Activated CD4-positive, alpha-beta T cell treated with anti-CD3 and anti-CD28 coated beads, Interleukin-2, amount 10 ng/mL, durations not matched to agents 24 days and 14 days (primary cell): ENCODE data around the gene PEX26. TPM values are rescaled to one million over a fixed set of nuclear protein-coding genes. Genes with fewer than 3 reads are reported as not detected.

Experiments
- DNase-seq: peaks from one replicate; pipeline ENCODE4 v3.0.0; 2022
- H3K27ac Mint-ChIP-seq: one replicate; pipeline ENCODE4 v1.8.0; 2022; ENCODE audit warnings: mild to moderate bottlenecking, mixed read lengths
- H3K27me3 Mint-ChIP-seq: one replicate; pipeline ENCODE4 v1.8.0; 2022; ENCODE audit warnings: mixed read lengths
- H3K36me3 Mint-ChIP-seq: one replicate; pipeline ENCODE4 v1.8.0; 2022; ENCODE audit warnings: low read depth, mild to moderate bottlenecking, mixed read lengths
- H3K4me1 Mint-ChIP-seq: one replicate; pipeline ENCODE4 v1.8.0; 2021; ENCODE audit warnings: mixed read lengths
- H3K4me3 Mint-ChIP-seq: one replicate; pipeline ENCODE4 v1.8.0; 2022; ENCODE audit warnings: mild to moderate bottlenecking, moderate library complexity, mixed read lengths
- H3K9me3 Mint-ChIP-seq: one replicate; pipeline ENCODE4 v1.8.0; 2021; ENCODE audit warnings: mixed read lengths
- intact Hi-C: fragments of 100-400 bp; cut with micrococcal nuclease; formaldehyde crosslinking; loops from one replicate; pipeline ENCODE4 v1.15.1; 2023
- total RNA-seq: library from RNA; stranded (reverse); gene quantifications from 2 replicates; pipeline ENCODE4 v1.2.3, GENCODE V29; 2022

PEX26 gene
- total RNA-seq, 1 donor from 2014 or later: 54.0 TPM

- H3K9me3 Mint-ChIP-seq: no peaks in the 10 kb centered on the region
- H3K27me3 Mint-ChIP-seq: no peaks in the 10 kb centered on the region
- peaks cover 25% of the 10 kb centered on the region for H3K4me1 Mint-ChIP-seq
- DNase-seq: no peak
- H3K27ac Mint-ChIP-seq: no peak overlapping the region
- peaks cover 11% of the 10 kb centered on the region for H3K36me3 Mint-ChIP-seq
- H3K4me3 Mint-ChIP-seq: no peak overlapping the region
- intact Hi-C loops: no loop called here
Observed at GRCh38 chr22:18145676-18146388, 68.0 kb downstream of the PEX26 start.

GRCh38 chr22:18146389-18146753 lies 68.6 kb downstream of the PEX26 start:
- intact Hi-C loops: no loop called here
- peaks cover 12% of the 10 kb centered on the region for H3K36me3 Mint-ChIP-seq
- H3K9me3 Mint-ChIP-seq: no peaks in the 10 kb centered on the region
- no peaks in the 10 kb centered on the region for H3K27me3 Mint-ChIP-seq
- no peak for DNase-seq
- no peak overlapping the region for H3K27ac Mint-ChIP-seq
- no peak overlapping the region for H3K4me3 Mint-ChIP-seq
- H3K4me1 Mint-ChIP-seq: peaks cover 29% of the 10 kb centered on the region

GRCh38 chr22:18147791-18148190 lies 70.0 kb downstream of the PEX26 start:
- Mint-ChIP-seq H3K27ac (peak overlapping the region; percentile 32), H3K36me3 (peaks cover 13% of the 10 kb centered on the region), H3K4me3 (no peak overlapping the region), H3K27me3 (no peaks in the 10 kb centered on the region), H3K9me3 (no peaks in the 10 kb centered on the region), H3K4me1 (peaks cover 39% of the 10 kb centered on the region)
- DNase-seq: no peak
- intact Hi-C loops: loop anchor here (2.0 kb wide), 1 partner anchor 71 kb away; the partner anchor contains the start of gene PEX26

GRCh38 chr22:18148293-18148965 lies 70.6 kb downstream of the PEX26 start:
- no peaks in the 10 kb centered on the region for H3K27me3 Mint-ChIP-seq
- no peaks in the 10 kb centered on the region for H3K9me3 Mint-ChIP-seq
- no peak for DNase-seq
- H3K4me3 Mint-ChIP-seq: peak overlapping the region; percentile 87
- intact Hi-C loops: loop anchor here (2.0 kb wide), 1 partner anchor 72 kb away; the partner anchor contains the start of gene PEX26
- no peak overlapping the region for H3K27ac Mint-ChIP-seq
- peaks cover 14% of the 10 kb centered on the region for H3K36me3 Mint-ChIP-seq
- peaks cover 41% of the 10 kb centered on the region for H3K4me1 Mint-ChIP-seq

- Mint-ChIP-seq H3K4me1 (peaks cover 60% of the 10 kb centered on the region), H3K36me3 (peaks cover 32% of the 10 kb centered on the region), H3K27me3 (no peaks in the 10 kb centered on the region), H3K9me3 (no peaks in the 10 kb centered on the region), H3K4me3 (peak overlapping the region; percentile 87), H3K27ac (peak overlapping the region; percentile 88)
- intact Hi-C loops: no loop called here
- peak; percentile 88 for DNase-seq
Observed at GRCh38 chr22:18152519-18152918, 74.7 kb downstream of the PEX26 start.

- H3K27me3 Mint-ChIP-seq: no peaks in the 10 kb centered on the region
- no peaks in the 10 kb centered on the region for H3K9me3 Mint-ChIP-seq
- intact Hi-C loops: no loop called here
- no peak overlapping the region for H3K27ac Mint-ChIP-seq
- peak overlapping the region; percentile 60 for H3K4me3 Mint-ChIP-seq
- peak; percentile 50 for DNase-seq
- peaks cover 39% of the 10 kb centered on the region for H3K36me3 Mint-ChIP-seq
- H3K4me1 Mint-ChIP-seq: peaks cover 43% of the 10 kb centered on the region
Observed at GRCh38 chr22:18154821-18155390, 77.1 kb downstream of the PEX26 start.

Other genes starting within 250 kb of the PEX26 start
- gene MICAL3, start 53.4 kb upstream of the PEX26 start, total RNA-seq: 47.0 and 51.2 TPM in 2 replicates
- 1.2 and 1.7 TPM in 2 replicates for gene TUBA8, start 32.8 kb downstream of the PEX26 start, total RNA-seq
- gene USP18, start 72.2 kb downstream of the PEX26 start, total RNA-seq: 22.7 and 23.4 TPM in 2 replicates